H1 (cell line): ENCODE measurements around the gene BCAS3. TPM values are rescaled to one million over a fixed set of nuclear protein-coding genes. Genes with fewer than 3 reads are reported as not detected.

Source experiments
- RFX5 ChIP-seq: IDR thresholded peaks from 2 replicates; pipeline ENCODE4 v1.6.1; 2011; ENCODE audit warnings: low read depth, low read length, improper control_type of control experiment, borderline replicate concordance
- polyA plus RNA-seq, 7 experiments: library from polyadenylated mRNA; depleted of rRNA in 3 of 7; stranded (reverse) in 5 of 7; unstranded in 2 of 7; fragments of >200 nt in 5 of 7; fragments of 200-250 nt in 2 of 7; gene quantifications; 1 replicate in 5 of 7; 2 replicates in 1 of 7; 4 replicates in 1 of 7; pipeline versions ENCODE4 v1.2.1 to v1.2.3, GENCODE V29; 2011 to 2013; ENCODE audit warnings: missing spikeins in 2 of 7, mixed read lengths in 2 of 7
- total RNA-seq: library from RNA; stranded (reverse); fragmentation: NEBNext Ultra II Directional; extraction: Animal tissue kit (Norgen Biotek cat#: 25700); gene quantifications from 2 replicates; pipeline ENCODE4 v1.2.1, GENCODE V29; 2021

The BCAS3 gene
- total and polyA plus RNA-seq, 2 of the 8 experiments (the other 6 are each of a cell fraction or from before 2014, with no cell fraction given): 9.9 to 13.3 TPM

- no peak for TF ChIP-seq RFX5
Observed at GRCh38 chr17:61002316-61002736, 324.7 kb downstream of the BCAS3 start (continued).
